HepG2 (cell line): ENCODE measurements around the gene NDE1. TPM values are rescaled to one million over a fixed set of nuclear protein-coding genes. Genes with fewer than 3 reads are reported as not detected.

ENCODE experiments used
- FOXP4 ChIP-seq: sonication (generic); formaldehyde crosslinking; IDR thresholded peaks from 2 replicates; pipeline ENCODE4 v1.4.0; 2020; ENCODE audit warnings: missing genetic modification reagents
- GMEB2 ChIP-seq: IDR thresholded peaks from 2 replicates; pipeline ENCODE4 v1.6.1; 2016; ENCODE audit warnings: missing biosample characterization, missing genetic modification reagents, low read depth
- MIER3 ChIP-seq: IDR thresholded peaks from 2 replicates; pipeline ENCODE4 v1.6.1; 2016; ENCODE audit warnings: missing compliant biosample characterization, borderline replicate concordance
- PRDM4 ChIP-seq: sonication (generic); formaldehyde crosslinking; IDR thresholded peaks from 2 replicates; pipeline ENCODE4 v1.9.0; 2021; ENCODE audit warnings: missing genetic modification reagents, borderline replicate concordance
- TFAP4 ChIP-seq: sonication (generic); IDR thresholded peaks from 2 replicates; pipeline ENCODE4 v1.6.1; 2016; ENCODE audit warnings: low read depth, borderline replicate concordance
- ZBTB14 ChIP-seq: sonication (generic); formaldehyde crosslinking; IDR thresholded peaks from 2 replicates; pipeline ENCODE4 v1.4.0; 2020; ENCODE audit warnings: missing genetic modification reagents
- ZBTB40 ChIP-seq, 2 experiments: fragments of 450-650 bp in 1 of 2; sonication (generic) in 1 of 2; formaldehyde crosslinking in 1 of 2; IDR thresholded peaks; 2 replicates each; pipeline versions ENCODE4 v1.6.1 to v1.8.0; 2016 to 2022; ENCODE audit warnings: antibody characterized with exemption in 1 of 2, mild to moderate bottlenecking in 1 of 2, missing genetic modification reagents in 1 of 2
- ZMYM3 ChIP-seq: sonication (generic); formaldehyde crosslinking; IDR thresholded peaks from 2 replicates; pipeline ENCODE4 v1.5.1; 2020; ENCODE audit warnings: mild to moderate bottlenecking, missing genetic modification reagents
- ZNF205 ChIP-seq: IDR thresholded peaks from 2 replicates; pipeline ENCODE4 v1.6.1; 2018; ENCODE audit warnings: missing biosample characterization, missing genetic modification reagents
- polyA plus RNA-seq, 8 experiments: library from polyadenylated mRNA; depleted of rRNA in 3 of 8; stranded (reverse) in 7 of 8; unstranded in 1 of 8; fragments of >200 nt; fragmentation: Illumina TruSeq in 4 of 8; extraction: Trizol in 4 of 8; gene quantifications; 2 replicates each; pipeline versions ENCODE4 v1.2.1 to v1.2.3, GENCODE V29; 2011 to 2016; ENCODE audit warnings: low read depth in 4 of 8, missing spikeins in 1 of 8, mixed read lengths in 1 of 8; ENCODE audit not compliant: insufficient read depth in 1 of 8
- total RNA-seq, 5 experiments: library from RNA; depleted of rRNA; stranded (reverse); fragments of >200 nt; fragmentation: Illumina TruSeq; extraction: Trizol; gene quantifications; 2 replicates each; pipeline ENCODE4 v1.2.3, GENCODE V29; 2016; ENCODE audit warnings: low read depth in 1 of 5

The NDE1 gene
- total and polyA plus RNA-seq, 2 of the 13 experiments (the other 11 are each of a cell fraction or from before 2014, with no cell fraction given): 40.9 to 72.5 TPM

GRCh38 chr16:15660203-15660601 is 10.2 kb downstream of the NDE1 start (continued):
- no peak for TF ChIP-seq ZBTB40 (IDR thresholded peaks at IDR 0.05)
- TF ChIP-seq ZBTB40 (CRISPR knock-in tag; IDR thresholded peaks at IDR 0.05): no peak
- TF ChIP-seq MIER3 (CRISPR knock-in tag): no peak
- TF ChIP-seq TFAP4: peak; percentile 81; the same call in 1 of the 2 replicates
- peak; percentile 74; the same call in 1 of the 2 replicates for TF ChIP-seq ZMYM3 (CRISPR knock-in tag)
- no peak for TF ChIP-seq FOXP4 (CRISPR knock-in tag)
- TF ChIP-seq GMEB2 (CRISPR knock-in tag): no peak
- no peak for TF ChIP-seq ZBTB14 (CRISPR knock-in tag)
- no peak for TF ChIP-seq PRDM4 (CRISPR knock-in tag)
- 0 out of 2 replicates have a peak, but pooled peaks have one; percentile 41 for TF ChIP-seq ZNF205 (CRISPR knock-in tag)
